ENCODE data around the gene VMP1. TPM values are rescaled to one million over a fixed set of nuclear protein-coding genes. Genes with fewer than 3 reads are reported as not detected.
"Not testable (repeated sequence)": the region's sequence is repeated elsewhere in the genome, so short reads cannot be mapped to it uniquely, and the experiment has no call there.

Gene VMP1
- total RNA-seq, 1 donor = 608 TPM

GRCh38 chr17:59790910-59791309 is 83.5 kb downstream of the VMP1 start:
- H3K4me3 ChIP-seq (ENCODE audit: low read depth, low read length) = no peak overlapping the region
- no peak for DNase-seq (ENCODE audit: low read depth)
- no peak for TF ChIP-seq CTCF (IDR thresholded peaks at IDR 0.05; ENCODE audit: insufficient read depth, low read depth, low read length)

GRCh38 chr17:59791603-59792457 is 84.4 kb downstream of the VMP1 start:
- TF ChIP-seq CTCF (IDR thresholded peaks at IDR 0.05; ENCODE audit: insufficient read depth, low read depth, low read length) = no peak
- no peak overlapping the region for H3K4me3 ChIP-seq (ENCODE audit: low read depth, low read length)
- DNase-seq (ENCODE audit: low read depth) = peak; percentile 67

GRCh38 chr17:59792458-59792823 is 85.0 kb downstream of the VMP1 start:
- not testable (repeated sequence) for DNase-seq (ENCODE audit: low read depth)

GRCh38 chr17:59793205-59793604 is 85.8 kb downstream of the VMP1 start:
- DNase-seq (ENCODE audit: low read depth) = no peak
- H3K4me3 ChIP-seq (ENCODE audit: low read depth, low read length) = no peak overlapping the region
- no peak for TF ChIP-seq CTCF (IDR thresholded peaks at IDR 0.05; ENCODE audit: insufficient read depth, low read depth, low read length)

More at GRCh38 chr17:59792458-59792823, 85.0 kb downstream of the VMP1 start:
- H3K4me3 ChIP-seq (ENCODE audit: low read depth, low read length) = not testable (repeated sequence)

- TF ChIP-seq CTCF (IDR thresholded peaks at IDR 0.05; ENCODE audit: insufficient read depth, low read depth, low read length) = no peak
- H3K4me3 ChIP-seq (ENCODE audit: low read depth, low read length) = no peak overlapping the region
- no peak for DNase-seq (ENCODE audit: low read depth)
These were observed 88.7 kb downstream of the VMP1 start for GRCh38 chr17:59796138-59796537.

GRCh38 chr17:59796785-59797205 is 89.3 kb downstream of the VMP1 start:
- no peak overlapping the region for H3K4me3 ChIP-seq (ENCODE audit: low read depth, low read length)
- TF ChIP-seq CTCF (IDR thresholded peaks at IDR 0.05; ENCODE audit: insufficient read depth, low read depth, low read length) = no peak
- peak; percentile 84 for DNase-seq (ENCODE audit: low read depth)

- TF ChIP-seq CTCF (IDR thresholded peaks at IDR 0.05; ENCODE audit: insufficient read depth, low read depth, low read length) = no peak
- no peak overlapping the region for H3K4me3 ChIP-seq (ENCODE audit: low read depth, low read length)
- DNase-seq (ENCODE audit: low read depth) = peak; percentile 73
These were observed 90.7 kb downstream of the VMP1 start for GRCh38 chr17:59798111-59798510.

Data from fibroblast of villous mesenchyme (primary cell).